Measurements from ENCODE around the gene MGAT4B. TPM values are rescaled to one million over a fixed set of nuclear protein-coding genes. Genes with fewer than 3 reads are reported as not detected.

Gene MGAT4B
- total RNA-seq, 1 experiment from 2014 or later = 148 TPM

- TF ChIP-seq TCF7L2 (IDR thresholded peaks at IDR 0.05; ENCODE audit: borderline replicate concordance, extremely low read depth, insufficient read depth, insufficient read length) (no peak), RAD21 (IDR thresholded peaks at IDR 0.05; ENCODE audit: low read depth) (peak; percentile 83), ZBTB33 (IDR thresholded peaks at IDR 0.05; ENCODE audit: extremely low read depth, insufficient replicate concordance, low read length) (no peak), POLR2A (IDR thresholded peaks at IDR 0.05; ENCODE audit: borderline replicate concordance, extremely low read depth, insufficient read depth, insufficient read length) (no peak), YY1 (IDR thresholded peaks at IDR 0.05; ENCODE audit: extremely low read depth, insufficient replicate concordance, low read depth, low read length) (no peak), SRF (IDR thresholded peaks at IDR 0.05; ENCODE audit: low read depth) (no peak), ZFX (IDR thresholded peaks at IDR 0.05) (no peak)
- TF ChIP-seq, protein P1, sequence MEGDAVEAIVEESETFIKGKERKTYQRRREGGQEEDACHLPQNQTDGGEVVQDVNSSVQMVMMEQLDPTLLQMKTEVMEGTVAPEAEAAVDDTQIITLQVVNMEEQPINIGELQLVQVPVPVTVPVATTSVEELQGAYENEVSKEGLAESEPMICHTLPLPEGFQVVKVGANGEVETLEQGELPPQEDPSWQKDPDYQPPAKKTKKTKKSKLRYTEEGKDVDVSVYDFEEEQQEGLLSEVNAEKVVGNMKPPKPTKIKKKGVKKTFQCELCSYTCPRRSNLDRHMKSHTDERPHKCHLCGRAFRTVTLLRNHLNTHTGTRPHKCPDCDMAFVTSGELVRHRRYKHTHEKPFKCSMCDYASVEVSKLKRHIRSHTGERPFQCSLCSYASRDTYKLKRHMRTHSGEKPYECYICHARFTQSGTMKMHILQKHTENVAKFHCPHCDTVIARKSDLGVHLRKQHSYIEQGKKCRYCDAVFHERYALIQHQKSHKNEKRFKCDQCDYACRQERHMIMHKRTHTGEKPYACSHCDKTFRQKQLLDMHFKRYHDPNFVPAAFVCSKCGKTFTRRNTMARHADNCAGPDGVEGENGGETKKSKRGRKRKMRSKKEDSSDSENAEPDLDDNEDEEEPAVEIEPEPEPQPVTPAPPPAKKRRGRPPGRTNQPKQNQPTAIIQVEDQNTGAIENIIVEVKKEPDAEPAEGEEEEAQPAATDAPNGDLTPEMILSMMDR (IDR thresholded peaks at IDR 0.05 in 2 of 3, conservative IDR thresholded peaks at IDR 0.05 in 1 of 3; ENCODE audit: borderline replicate concordance in 1 of 3, insufficient read depth in 1 of 3, low read depth in 2 of 3, low read length in 2 of 3) = peak; percentile 83 to 97 (median 90)
- Histone ChIP-seq H3K4me1 (ENCODE audit: control insufficient read depth in 1 of 2, insufficient read depth in 2 of 2, low read length in 2 of 2) (peaks cover 11 to 47% of the 10 kb centered on the region in 2 experiments), H2AFZ (ENCODE audit: low read depth, low read length, poor library complexity, severe bottlenecking) (no peak overlapping the region), H3K27ac (ENCODE audit: low read depth, low read length) (peak overlapping the region; percentile 50), H3K36me3 (ENCODE audit: control insufficient read depth in 1 of 2, insufficient read depth in 2 of 2, low read length in 2 of 2) (peaks cover 11 to 17% of the 10 kb centered on the region in 2 experiments; a peak in 3 of 4 replicates), H3K4me3 (replicated peaks in 1 of 2; ENCODE audit: low read depth in 1 of 2, low read length in 2 of 2) (no peak overlapping the region), H3K9me3 (ENCODE audit: control insufficient read depth in 1 of 2, insufficient read depth in 1 of 2, low read depth in 1 of 2, low read length in 2 of 2) (no peaks in the 10 kb centered on the region), H3K9me2 (ENCODE audit: insufficient read depth) (no peaks in the 10 kb centered on the region), H3K4me2 (ENCODE audit: low read length) (peak overlapping the region; percentile 48), H3K27me3 (ENCODE audit: insufficient read depth, low read length) (no peaks in the 10 kb centered on the region), H3K79me2 (ENCODE audit: insufficient read depth, low read length) (peaks cover 81% of the 10 kb centered on the region), H3K9ac (ENCODE audit: low read length) (0 out of 2 replicates have a peak overlapping the region, but pooled peaks have one; percentile 22), H4K20me1 (ENCODE audit: insufficient read depth) (peaks cover 9% of the 10 kb centered on the region; the same call in 1 of the 2 replicates)
- peak; percentile 38 for DNase-seq (ENCODE audit: low read depth, low spot score)
- no TSS peak for BruUV-seq (replicated peaks)
- ATAC-seq = peak; percentile 88
- ChIA-PET RAD21 (ENCODE audit: low non-redundant PET in 1 of 2, low total read pairs in 2 of 2, uncharacterized antibody in 2 of 2, unreplicated experiment in 2 of 2) (no interaction called here), POLR2A (interaction anchor here (1.2 kb wide), 1 partner anchor 140 kb away, joined by 4 read pairs; the partner anchor contains the start of gene HNRNPH1), CTCF (interaction anchor here (0.8 to 1.7 kb wide), 8 partner anchors 8 to 328 kb away, joined by 3 to 6 read pairs (median 4); partner anchors contain the start of gene MAML1)
- intact Hi-C loops (cut with micrococcal nuclease) = loop anchor here (2.0 to 10.0 kb wide), 3 partner anchors 31 to 221 kb away; no protein-coding TSS in a partner anchor
These were observed 43.3 kb downstream of the MGAT4B start for GRCh38 chr5:179763215-179763945.

Data from HCT116 (cell line).